CD4-positive, alpha-beta T cell treated with Interleukin-6 at 100 ng/mL for 8 hours (primary cell): ENCODE data around the gene BANF1.
A peak's percentile ranks its signal among the peaks of the same experiment; 100 is the strongest.

Experiments
- DNase-seq: peaks from one replicate; pipeline ENCODE4 v3.0.0-alpha.2; 2020; ENCODE audit warnings: mixed read lengths, low spot score

The BANF1 gene

GRCh38 chr11:66001942-66002647, at the start of gene BANF1, which contains the start of gene EIF1AD:
TSS of gene BANF1 (plus strand) at chr11:66002503. CDS start at chr11:66003251, 748 bp downstream.
TSS of gene EIF1AD (minus strand) at chr11:66002157. CDS start at chr11:66000389, 1,768 bp downstream.
- peak; percentile 92 for DNase-seq

GRCh38 chr11:65953471-65953870, 48.8 kb upstream of the BANF1 start:
- no peak for DNase-seq

GRCh38 chr11:65954771-65955170, 47.5 kb upstream of the BANF1 start:
- DNase-seq = no peak

GRCh38 chr11:65958291-65958690, 44.0 kb upstream of the BANF1 start:
- no peak for DNase-seq

- DNase-seq = no peak
Measured at GRCh38 chr11:65958774-65959420, 43.4 kb upstream of the BANF1 start.

- DNase-seq = no peak
Measured at GRCh38 chr11:65960824-65961266, 41.5 kb upstream of the BANF1 start.

- peak; percentile 97 for DNase-seq
Measured at GRCh38 chr11:65961267-65962140, 40.8 kb upstream of the BANF1 start, which contains the start of gene SART1. TSS of gene SART1 (plus strand) at chr11:65961734. CDS start at chr11:65961781, 47 bp downstream.

- DNase-seq = peak; percentile 37
Measured at GRCh38 chr11:65962141-65962564, 40.1 kb upstream of the BANF1 start.

GRCh38 chr11:65964906-65965305, 37.4 kb upstream of the BANF1 start:
- no peak for DNase-seq

GRCh38 chr11:65965986-65966762, 36.1 kb upstream of the BANF1 start:
- DNase-seq = no peak

- DNase-seq = no peak
Measured at GRCh38 chr11:65967329-65967934, 34.9 kb upstream of the BANF1 start.

GRCh38 chr11:65968600-65969482, 33.5 kb upstream of the BANF1 start:
- no peak for DNase-seq

- DNase-seq = no peak
Measured at GRCh38 chr11:65972116-65972515, 30.2 kb upstream of the BANF1 start.

- no peak for DNase-seq
Measured at GRCh38 chr11:65973439-65974110, 28.7 kb upstream of the BANF1 start.

- no peak for DNase-seq
Measured at GRCh38 chr11:65975771-65976170, 26.5 kb upstream of the BANF1 start.

- no peak for DNase-seq
Measured at GRCh38 chr11:65976216-65977176, 25.8 kb upstream of the BANF1 start.

- no peak for DNase-seq
Measured at GRCh38 chr11:65977621-65978390, 24.5 kb upstream of the BANF1 start.
